CMK (cell line): Measurements from ENCODE around the gene RFX1.
"Not testable (repeated sequence)": the region's sequence is repeated elsewhere in the genome, so short reads cannot be mapped to it uniquely, and the experiment has no call there.

Source experiments
- DNase-seq: peaks from one replicate; pipeline ENCODE4 v3.0.0-alpha.2; 2010; ENCODE audit warnings: low read depth

RFX1 gene

GRCh38 chr19:14026652-14027192 lies 20.6 kb upstream of the RFX1 start:
- DNase-seq, result not testable (repeated sequence)

- peak; percentile 74 for DNase-seq
Measured at GRCh38 chr19:14023404-14024235, 17.5 kb upstream of the RFX1 start.

- no peak for DNase-seq
Measured at GRCh38 chr19:14022469-14022868, 16.3 kb upstream of the RFX1 start.

- DNase-seq, result peak; percentile 38
Measured at GRCh38 chr19:14021474-14021873, 15.4 kb upstream of the RFX1 start.

GRCh38 chr19:14019739-14020138 lies 13.6 kb upstream of the RFX1 start:
- not testable (repeated sequence) for DNase-seq

- DNase-seq, result no peak
Measured at GRCh38 chr19:14019100-14019499, 13.0 kb upstream of the RFX1 start.

GRCh38 chr19:14015524-14016035 lies 9.5 kb upstream of the RFX1 start:
- DNase-seq, result no peak

- no peak for DNase-seq
Measured at GRCh38 chr19:14012378-14012915, 6.3 kb upstream of the RFX1 start.

GRCh38 chr19:14006766-14007562 lies 844 bp upstream of the RFX1 start:
- peak; percentile 88 for DNase-seq

GRCh38 chr19:14005349-14006084 lies 603 bp downstream of the RFX1 start:
- peak; percentile 85 for DNase-seq

- DNase-seq, result no peak
Measured at GRCh38 chr19:14004619-14005348, 1.3 kb downstream of the RFX1 start.

GRCh38 chr19:14003251-14004055 lies 2.7 kb downstream of the RFX1 start:
- no peak for DNase-seq

GRCh38 chr19:14002571-14003250 lies 3.4 kb downstream of the RFX1 start:
- DNase-seq, result no peak

GRCh38 chr19:14000691-14001375 lies 5.3 kb downstream of the RFX1 start:
- no peak for DNase-seq

GRCh38 chr19:13999085-13999484 lies 7.0 kb downstream of the RFX1 start:
- DNase-seq, result no peak

GRCh38 chr19:13998426-13998825 lies 7.7 kb downstream of the RFX1 start:
- no peak for DNase-seq

GRCh38 chr19:13997631-13997962 lies 8.5 kb downstream of the RFX1 start:
- DNase-seq, result no peak

- DNase-seq, result no peak
Measured at GRCh38 chr19:13996928-13997630, 9.0 kb downstream of the RFX1 start.
